Measurements from ENCODE around the gene ABL2. TPM values are rescaled to one million over a fixed set of nuclear protein-coding genes. Genes with fewer than 3 reads are reported as not detected.

The ABL2 gene
- total and polyA plus RNA-seq, 2 donors (not counting 1 experiment from before 2014, with no cell fraction given): 2.6 to 20.0 TPM

GRCh38 chr1:179094818-179095217, 134.7 kb downstream of the ABL2 start:
- H3K79me2 ChIP-seq (ENCODE audit: control insufficient read depth, insufficient read depth, low read length): peaks cover 15% of the 10 kb centered on the region
- POLR2A ChIA-PET: no interaction called here
- Mint-ChIP-seq H3K4me3 (no peak overlapping the region), H3K27ac (no peak overlapping the region), H3K9me3 (ENCODE audit: insufficient read depth) (no peaks in the 10 kb centered on the region), H3K4me1 (peaks cover 10% of the 10 kb centered on the region), H3K27me3 (no peaks in the 10 kb centered on the region)
- CTCF ChIA-PET: no interaction called here
- H4K20me1 ChIP-seq (ENCODE audit: control insufficient read depth, insufficient read depth, low read length, poor library complexity, severe bottlenecking): peaks cover 11% of the 10 kb centered on the region
- intact Hi-C loops (cut with micrococcal nuclease): no loop called here
- ATAC-seq (ENCODE audit: low read depth): no peak
- H3K4me3 ChIP-seq (ENCODE audit: control extremely low read depth in 1 of 5, extremely low read depth in 1 of 5, insufficient read depth in 1 of 5, low read depth in 2 of 5, low read length in 4 of 5): no peak overlapping the region
- H3K27ac ChIP-seq (ENCODE audit: low read length in 2 of 2): no peak overlapping the region
- H3K4me2 ChIP-seq (replicated peaks; ENCODE audit: low read depth, low read length, poor library complexity, severe bottlenecking): no peak overlapping the region
- 100% methylated on average over 2 of the region's 5 CpGs for WGBS (ENCODE audit: insufficient coverage)
- peak; percentile 9 for DNase-seq
- no peak overlapping the region for H2AFZ ChIP-seq (ENCODE audit: insufficient read depth, low read depth, low read length, poor library complexity, severe bottlenecking)
- no peaks in the 10 kb centered on the region for H3K27me3 ChIP-seq (replicated peaks in 1 of 4; ENCODE audit: control extremely low read depth in 1 of 4, control insufficient read depth in 3 of 4, insufficient read depth in 4 of 4, low read length in 3 of 4)
- H3K36me3 ChIP-seq (replicated peaks in 1 of 2; ENCODE audit: control extremely low read depth in 1 of 2, control insufficient read depth in 1 of 2, extremely low read depth in 1 of 2, insufficient read depth in 2 of 2, low read length in 1 of 2): peaks cover 7 to 70% of the 10 kb centered on the region in 2 experiments
- no peaks in the 10 kb centered on the region for H3K9me3 ChIP-seq (ENCODE audit: control extremely low read depth in 1 of 3, control insufficient read depth in 2 of 3, insufficient read depth in 1 of 3, low read length in 2 of 3)
- TF ChIP-seq EZH2 (IDR thresholded peaks at IDR 0.05; ENCODE audit: borderline replicate concordance, insufficient read depth, low read depth, low read length, poor library complexity, severe bottlenecking) (no peak), CTCF (IDR thresholded peaks at IDR 0.05) (no peak)
- H3K9ac ChIP-seq (ENCODE audit: low read length): no peak overlapping the region
- peaks cover 0 to 4% of the 10 kb centered on the region in 2 donors for H3K4me1 ChIP-seq (ENCODE audit: control insufficient read depth in 2 of 2, insufficient read depth in 2 of 2, low read length in 2 of 2)

- ChIA-PET CTCF (interaction anchor here (0.5 to 1.6 kb wide), 2 partner anchors 10 to 810 kb away, joined by 4 to 5 read pairs; no protein-coding TSS in a partner anchor), POLR2A (interaction anchor here (0.6 kb wide), 1 partner anchor 184 kb away, joined by 4 read pairs; no protein-coding TSS in a partner anchor)
- Histone ChIP-seq H3K27me3 (replicated peaks in 1 of 4; ENCODE audit: control extremely low read depth in 1 of 4, control insufficient read depth in 3 of 4, insufficient read depth in 4 of 4, low read length in 3 of 4) (no peaks in the 10 kb centered on the region), H3K4me2 (replicated peaks; ENCODE audit: low read depth, low read length, poor library complexity, severe bottlenecking) (no peak overlapping the region), H4K20me1 (ENCODE audit: control insufficient read depth, insufficient read depth, low read length, poor library complexity, severe bottlenecking) (peaks cover 16% of the 10 kb centered on the region), H3K9me3 (ENCODE audit: control extremely low read depth in 1 of 3, control insufficient read depth in 2 of 3, insufficient read depth in 1 of 3, low read length in 2 of 3) (no peaks in the 10 kb centered on the region), H3K27ac (ENCODE audit: low read length in 2 of 2) (no peak overlapping the region), H2AFZ (ENCODE audit: insufficient read depth, low read depth, low read length, poor library complexity, severe bottlenecking) (no peak overlapping the region), H3K9ac (ENCODE audit: low read length) (no peak overlapping the region), H3K79me2 (ENCODE audit: control insufficient read depth, insufficient read depth, low read length) (peaks cover 33% of the 10 kb centered on the region), H3K4me3 (ENCODE audit: control extremely low read depth in 1 of 5, extremely low read depth in 1 of 5, insufficient read depth in 1 of 5, low read depth in 2 of 5, low read length in 4 of 5) (no peak overlapping the region), H3K4me1 (ENCODE audit: control insufficient read depth in 2 of 2, insufficient read depth in 2 of 2, low read length in 2 of 2) (peaks cover 16 to 22% of the 10 kb centered on the region in 2 donors), H3K36me3 (replicated peaks in 1 of 2; ENCODE audit: control extremely low read depth in 1 of 2, control insufficient read depth in 1 of 2, extremely low read depth in 1 of 2, insufficient read depth in 2 of 2, low read length in 1 of 2) (peaks cover 7 to 80% of the 10 kb centered on the region in 2 experiments)
- no peaks in the 10 kb centered on the region for H3K27me3 Mint-ChIP-seq
- DNase-seq (peak; percentile 13), ATAC-seq (ENCODE audit: low read depth) (no peak)
- H3K9me3 Mint-ChIP-seq (ENCODE audit: insufficient read depth): no peaks in the 10 kb centered on the region
- H3K27ac Mint-ChIP-seq: peak overlapping the region; percentile 59
- WGBS (ENCODE audit: insufficient coverage): 93% methylated on average over 7 of the region's 9 CpGs
- intact Hi-C loops (cut with micrococcal nuclease): no loop called here
- TF ChIP-seq EZH2 (IDR thresholded peaks at IDR 0.05; ENCODE audit: borderline replicate concordance, insufficient read depth, low read depth, low read length, poor library complexity, severe bottlenecking): no peak
- TF ChIP-seq CTCF (IDR thresholded peaks at IDR 0.05): no peak
- peaks cover 25% of the 10 kb centered on the region for H3K4me1 Mint-ChIP-seq
- no peak overlapping the region for H3K4me3 Mint-ChIP-seq
Measured at GRCh38 chr1:179092896-179093461, 136.5 kb downstream of the ABL2 start.

Measured in B cell (primary cell).